A549 (cell line): ENCODE data around the gene GTF2A2. TPM values are rescaled to one million over a fixed set of nuclear protein-coding genes. Genes with fewer than 3 reads are reported as not detected.

ENCODE experiments used
- ATAC-seq, 2 experiments: fragments of 200-7000 bp in 1 of 2; fragments of >200 bp in 1 of 2; cut with Nextera tagmentation in 1 of 2; cut with Tn5 transposase in 1 of 2; 3 replicates each; pipeline versions ENCODE4 v1.8.0 to v1.9.1; 2018 to 2020; ENCODE audit warnings: mild to moderate bottlenecking in 1 of 2, moderate library complexity in 1 of 2
- CTCF ChIA-PET: fragments of 300-600 bp; sonication (Branson Sonifier 250); formaldehyde crosslinking; extraction: SDS; loops from one replicate; lab custom pipeline; 2021; ENCODE audit warnings: antibody characterized with exemption, inconsistent platforms; lab: Yijun Ruan, JAX
- POLR2A ChIA-PET: fragments of 350-600 bp; formaldehyde crosslinking; extraction: SDS; loops from one replicate; lab custom pipeline; 2021; ENCODE audit warnings: antibody characterized with exemption, inconsistent platforms; lab: Yijun Ruan, JAX
- DNase-seq, 2 experiments: peaks; one replicate each; pipeline versions ENCODE4 v3.0.0 to v3.0.0-alpha.2; 2011 to 2016; ENCODE audit warnings: low read depth in 1 of 2, low spot score in 1 of 2
- FAIRE-seq: peaks from 2 replicates; lab custom pipeline; 2011; peaks lifted over from hg19 to GRCh38; lab: Jason Lieb, UNC
- H3K27ac ChIP-seq, 2 experiments: fragments of >200 bp; sonication (Bioruptor Twin); formaldehyde crosslinking; 3 replicates each; pipeline ENCODE4 v1.5.1; 2016 to 2017
- H3K4me1 ChIP-seq: fragments of >200 bp; sonication (Bioruptor Twin); formaldehyde crosslinking; 3 replicates; pipeline ENCODE4 v1.6.1; 2016
- H3K4me2 ChIP-seq: fragments of >200 bp; sonication (Bioruptor Twin); formaldehyde crosslinking; 3 replicates; pipeline ENCODE4 v1.6.1; 2016
- H3K4me3 ChIP-seq: fragments of >200 bp; sonication (Bioruptor Twin); formaldehyde crosslinking; 3 replicates; pipeline ENCODE4 v1.5.1; 2016
- H3K9me3 ChIP-seq: fragments of >200 bp; sonication (Bioruptor Twin); formaldehyde crosslinking; 3 replicates; pipeline ENCODE4 v1.6.1; 2016
- CBX2 ChIP-seq: fragments of 200-600 bp; sonication (generic); IDR thresholded peaks from 2 replicates; pipeline ENCODE4 v1.6.1; 2016; ENCODE audit warnings: low read depth, mild to moderate bottlenecking, borderline replicate concordance
- CEBPB ChIP-seq, 2 experiments: fragments of >200 bp in 1 of 2; sonication (Bioruptor Twin) in 1 of 2; formaldehyde crosslinking in 1 of 2; IDR thresholded peaks; 2 replicates each; pipeline ENCODE4 v1.6.1; 2012 to 2016
- CHD2 ChIP-seq: fragments of 150-350 bp; IDR thresholded peaks from 2 replicates; pipeline ENCODE4 v1.6.1; 2014; ENCODE audit warnings: low read length; ENCODE audit not compliant: partially characterized antibody
- EHF ChIP-seq: fragments of 250-450 bp; sonication (Bioruptor Pico); IDR thresholded peaks from 2 replicates; pipeline ENCODE4 v1.5.0; 2020; ENCODE audit warnings: mild to moderate bottlenecking
- EHMT2 ChIP-seq: fragments of 200-600 bp; sonication (generic); IDR thresholded peaks from 2 replicates; pipeline ENCODE4 v1.6.1; 2016; ENCODE audit warnings: antibody characterized with exemption, low read depth, mild to moderate bottlenecking, moderate library complexity
- EP300 ChIP-seq, 2 experiments: fragments of >200 bp; sonication (Bioruptor Twin); formaldehyde crosslinking; IDR thresholded peaks; 2 replicates in 1 of 2; 3 replicates in 1 of 2; pipeline ENCODE4 v1.6.1; 2016 to 2017
- FOSL2 ChIP-seq, 2 experiments: fragments of 450-650 bp in 1 of 2; fragments of >200 bp in 1 of 2; sonication (Bioruptor Twin) in 1 of 2; formaldehyde crosslinking; IDR thresholded peaks; 2 replicates each; pipeline versions ENCODE4 v1.5.0 to v1.6.1; 2016 to 2020; ENCODE audit warnings: mild to moderate bottlenecking in 1 of 2, moderate library complexity in 1 of 2
- GATA3 ChIP-seq: IDR thresholded peaks from 2 replicates; pipeline ENCODE4 v1.6.1; 2012; ENCODE audit warnings: borderline replicate concordance
- HEYL ChIP-seq: fragments of 250-450 bp; sonication (Bioruptor Pico); IDR thresholded peaks from 2 replicates; pipeline ENCODE4 v1.8.0; 2021; ENCODE audit warnings: mild to moderate bottlenecking, moderate library complexity
- HOXA7 ChIP-seq: fragments of 250-450 bp; sonication (Bioruptor Pico); IDR thresholded peaks from 2 replicates; pipeline ENCODE4 v1.5.0; 2020; ENCODE audit warnings: mild to moderate bottlenecking, moderate library complexity
- HOXB5 ChIP-seq: fragments of 250-450 bp; sonication (Bioruptor Pico); IDR thresholded peaks from 2 replicates; pipeline ENCODE4 v1.5.0; 2020; ENCODE audit warnings: mild to moderate bottlenecking, moderate library complexity
- JUN ChIP-seq, 2 experiments: fragments of >200 bp; sonication (Bioruptor Twin); formaldehyde crosslinking; IDR thresholded peaks; 2 replicates in 1 of 2; 3 replicates in 1 of 2; pipeline ENCODE4 v1.6.1; 2016 to 2017
- JUNB ChIP-seq: fragments of >200 bp; sonication (Bioruptor Twin); formaldehyde crosslinking; IDR thresholded peaks from 2 replicates; pipeline ENCODE4 v1.6.1; 2016
- KDM1A ChIP-seq: fragments of 200-600 bp; sonication (generic); IDR thresholded peaks from 2 replicates; pipeline ENCODE4 v1.6.1; 2016; ENCODE audit warnings: low read depth, mild to moderate bottlenecking
- MAFK ChIP-seq: fragments of 450-650 bp; IDR thresholded peaks from 2 replicates; pipeline ENCODE4 v1.6.1; 2014; ENCODE audit not compliant: partially characterized antibody
- MAX ChIP-seq: IDR thresholded peaks from 2 replicates; pipeline ENCODE4 v1.6.1; 2012
- MAZ ChIP-seq: fragments of 150-350 bp; IDR thresholded peaks from 2 replicates; pipeline ENCODE4 v1.6.1; 2014; ENCODE audit warnings: antibody characterized with exemption, low read depth, low read length, borderline replicate concordance
- POLR2AphosphoS2 ChIP-seq: conservative IDR thresholded peaks from 2 replicates; pipeline ENCODE4 v1.6.1; 2012; ENCODE audit warnings: low read length, improper control_type of control experiment, inconsistent platforms
- RAD21 ChIP-seq, 2 experiments: fragments of >200 bp in 1 of 2; sonication (Bioruptor Twin) in 1 of 2; formaldehyde crosslinking in 1 of 2; IDR thresholded peaks in 1 of 2; conservative IDR thresholded peaks in 1 of 2; 2 replicates in 1 of 2; 3 replicates in 1 of 2; pipeline ENCODE4 v1.6.1; 2012 to 2018; ENCODE audit warnings: inconsistent platforms in 1 of 2
- RNF2 ChIP-seq: fragments of 200-600 bp; sonication (generic); IDR thresholded peaks from 2 replicates; pipeline ENCODE4 v1.6.1; 2016; ENCODE audit warnings: low read depth, mild to moderate bottlenecking, antibody characterized with exemption, moderate library complexity, borderline replicate concordance
- SMC3 ChIP-seq: fragments of >200 bp; sonication (Bioruptor Twin); formaldehyde crosslinking; IDR thresholded peaks from 3 replicates; pipeline ENCODE4 v1.6.1; 2018; ENCODE audit warnings: inconsistent platforms
- SREBF2 ChIP-seq: fragments of 450-650 bp; IDR thresholded peaks from 2 replicates; pipeline ENCODE4 v1.6.1; 2014; ENCODE audit warnings: mild to moderate bottlenecking, moderate library complexity
- ZFP36 ChIP-seq: fragments of 450-650 bp; IDR thresholded peaks from 2 replicates; pipeline ENCODE4 v1.6.1; 2014; ENCODE audit warnings: borderline replicate concordance; ENCODE audit not compliant: partially characterized antibody
- ZNF302 ChIP-seq: fragments of 250-450 bp; sonication (Bioruptor Pico); IDR thresholded peaks from 2 replicates; pipeline ENCODE4 v1.9.0; 2021; ENCODE audit warnings: inconsistent platforms, mild to moderate bottlenecking, moderate library complexity
- WGBS: methylation state at CpG from one replicate; pipeline ENCODE4 v1.1.6; 2017; ENCODE audit errors: missing lambda C conversion rate; 5-methylcytosine and 5-hydroxymethylcytosine counted together
- polyA plus RNA-seq, 4 experiments: library from polyadenylated mRNA; depleted of rRNA in 3 of 4; stranded (reverse); fragments of >200 nt; fragmentation: RNase III in 1 of 4; extraction: RNeasy Plus Mini Kit Qiagen cat#74134 plus additional on column Dnase treatment in 1 of 4; gene quantifications; 2 replicates in 3 of 4; 3 replicates in 1 of 4; pipeline ENCODE4 v1.2.3, GENCODE V29; 2011 to 2017

Gene GTF2A2
- polyA plus RNA-seq, 2 of the 4 experiments (the other 2 are of a cell fraction): 220 to 282 TPM

- WGBS: 1% methylated on average over 15 of the region's 15 CpGs
- Histone ChIP-seq H3K4me2 (peak overlapping the region; percentile 92), H3K4me3 (peak overlapping the region; percentile 80), H3K27ac (peak overlapping the region; percentile 94 to 97), H3K4me1 (peaks cover 29% of the 10 kb centered on the region), H3K9me3 (no peaks in the 10 kb centered on the region)
- FAIRE-seq: no peak
- POLR2A ChIA-PET: interaction anchor here (0.5 to 1.9 kb wide), 6 partner anchors 9 to 733 kb away, joined by 3 to 13 read pairs (median 5); partner anchors contain the start of gene GTF2A2
- peak; percentile 44 to 47 for ATAC-seq
- CTCF ChIA-PET: interaction anchor here (0.9 to 6.3 kb wide), 5 partner anchors 10 to 637 kb away, joined by 3 to 132 read pairs (median 3); partner anchors contain the start of gene GTF2A2
- peak; percentile 25 to 72 for DNase-seq
- TF ChIP-seq HOXA7 (CRISPR knock-in tag): peak; percentile 66; the same call in 1 of the 2 replicates
- no peak for TF ChIP-seq HOXB5 (CRISPR knock-in tag)
- no peak for TF ChIP-seq SREBF2
- 0 out of 4 replicates have a peak, but pooled peaks of 1 of the 2 experiments have one; percentile 26 for TF ChIP-seq CEBPB (IDR thresholded peaks at IDR 0.05)
- no peak for TF ChIP-seq RNF2
Observed at GRCh38 chr15:59688423-59688781, 31.1 kb upstream of the GTF2A2 start.

- H3K4me3 ChIP-seq: peak overlapping the region; percentile 80
- peaks cover 29% of the 10 kb centered on the region for H3K4me1 ChIP-seq
- peak overlapping the region; percentile 94 to 97; a peak in 5 of 6 replicates for H3K27ac ChIP-seq
- ChIA-PET POLR2A (interaction anchor here (1.0 to 1.8 kb wide), 3 partner anchors 9 to 721 kb away, joined by 4 to 13 read pairs (median 4); partner anchors contain the start of gene GTF2A2), CTCF (interaction anchor here (2.0 to 6.3 kb wide), 2 partner anchors 155 to 638 kb away, joined by 4 to 132 read pairs; no protein-coding TSS in a partner anchor)
- no peak for TF ChIP-seq EP300 (IDR thresholded peaks at IDR 0.05)
- TF ChIP-seq FOSL2 (IDR thresholded peaks at IDR 0.05): no peak
- no peak for TF ChIP-seq FOSL2 (CRISPR knock-in tag; IDR thresholded peaks at IDR 0.05)
- TF ChIP-seq HOXA7 (CRISPR knock-in tag): no peak
- TF ChIP-seq SREBF2: no peak
- TF ChIP-seq JUN (IDR thresholded peaks at IDR 0.05): no peak
- 10% methylated on average over 5 of the region's 5 CpGs for WGBS
- H3K9me3 ChIP-seq: no peaks in the 10 kb centered on the region
- DNase-seq (no peak), ATAC-seq (no peak), FAIRE-seq (no peak)
- H3K4me2 ChIP-seq: peak overlapping the region; percentile 92
Observed at GRCh38 chr15:59687836-59688235, 30.5 kb upstream of the GTF2A2 start.

- no peaks in the 10 kb centered on the region for H3K9me3 ChIP-seq
- H3K4me1 ChIP-seq: peaks cover 29% of the 10 kb centered on the region
- CTCF ChIA-PET: interaction anchor here (1.5 to 1.9 kb wide), 3 partner anchors 12 to 834 kb away, joined by 3 to 5 read pairs (median 3); no protein-coding TSS in a partner anchor
- H3K4me3 ChIP-seq: no peak overlapping the region
- WGBS: 93% methylated on average over 7 of the region's 7 CpGs
- DNase-seq (no peak), ATAC-seq (no peak), FAIRE-seq (no peak)
- peak overlapping the region; percentile 2; the same call in 1 of the 3 replicates for H3K4me2 ChIP-seq
- TF ChIP-seq HEYL (CRISPR knock-in tag) (no peak), POLR2AphosphoS2 (no peak), CHD2 (no peak), RAD21 (conservative IDR thresholded peaks at IDR 0.05 in 1 of 2, IDR thresholded peaks at IDR 0.05 in 1 of 2) (no peak), SMC3 (no peak), RNF2 (no peak), GATA3 (no peak), JUNB (no peak), HOXB5 (CRISPR knock-in tag) (no peak), MAZ (no peak), CBX2 (no peak), MAX (no peak)
- H3K27ac ChIP-seq: no peak overlapping the region
- POLR2A ChIA-PET: no interaction called here
Observed at GRCh38 chr15:59686389-59686788, 29.1 kb upstream of the GTF2A2 start.

- Histone ChIP-seq H3K4me3 (no peak overlapping the region), H3K4me2 (peak overlapping the region; percentile 2; the same call in 1 of the 3 replicates), H3K9me3 (no peaks in the 10 kb centered on the region), H3K4me1 (peaks cover 29% of the 10 kb centered on the region), H3K27ac (no peak overlapping the region)
- CTCF ChIA-PET: interaction anchor here (0.6 to 1.9 kb wide), 5 partner anchors 12 to 835 kb away, joined by 3 to 5 read pairs (median 3); no protein-coding TSS in a partner anchor
- no peak for ATAC-seq
- WGBS: 59% methylated on average over 1 of the region's 1 CpG
- no peak for FAIRE-seq
- DNase-seq: no peak
- POLR2A ChIA-PET: no interaction called here
- TF ChIP-seq POLR2AphosphoS2 (no peak), ZNF302 (CRISPR knock-in tag) (no peak), EHF (no peak), EHMT2 (no peak), MAFK (peak; percentile 51), KDM1A (no peak), ZFP36 (no peak), RAD21 (conservative IDR thresholded peaks at IDR 0.05 in 1 of 2, IDR thresholded peaks at IDR 0.05 in 1 of 2) (no peak)
Observed at GRCh38 chr15:59685737-59686297, 28.5 kb upstream of the GTF2A2 start.
